AG10803 (cell line): ENCODE measurements around the gene CD2.
A peak's percentile ranks its signal among the peaks of the same experiment; 100 is the strongest.

Source experiments
- DNase-seq: peaks from one replicate; pipeline ENCODE4 v3.0.0; 2010; ENCODE audit warnings: low read depth
- H3K4me3 ChIP-seq: 2 replicates; pipeline ENCODE4 v1.5.1; 2011; ENCODE audit warnings: mild to moderate bottlenecking, low read length, control low read depth
- TF ChIP-seq, protein P1 (sequence below): conservative IDR thresholded peaks from 2 replicates; pipeline ENCODE4 v1.5.1; 2011; ENCODE audit warnings: mild to moderate bottlenecking, low read length, control low read depth, inconsistent platforms

CD2 gene

DNA sequence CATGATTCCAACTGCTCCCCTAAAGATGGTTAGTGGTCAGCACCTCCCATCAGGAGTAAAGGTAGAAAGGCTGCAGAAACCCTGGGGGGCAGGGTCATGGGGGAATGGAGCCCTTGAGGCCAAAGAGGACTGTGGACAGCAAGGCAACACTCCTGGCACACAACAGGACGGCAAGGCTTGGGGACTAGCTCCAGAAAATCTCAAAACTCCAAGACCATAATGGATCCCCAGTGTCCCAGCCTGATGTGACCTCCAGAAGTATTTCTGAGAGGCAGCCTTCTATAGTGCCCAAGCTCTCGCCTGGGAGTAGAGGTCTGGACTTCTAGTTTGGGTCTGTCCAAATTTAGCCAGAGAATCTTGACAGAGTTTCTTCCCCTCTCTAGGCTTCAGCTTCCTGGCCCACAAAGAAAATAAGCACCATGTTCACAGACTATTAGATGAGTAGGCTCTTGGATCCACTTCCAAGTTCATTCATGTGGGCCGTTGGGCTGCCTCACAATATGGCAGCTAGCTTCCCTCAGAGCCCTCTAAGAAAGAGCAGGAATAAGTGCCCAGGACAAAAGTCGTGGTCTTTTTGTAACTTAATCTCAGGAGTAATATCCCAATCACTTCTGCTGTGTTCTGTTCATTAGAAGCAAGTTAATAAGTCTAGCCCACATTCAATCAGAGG is 6.9 kb downstream of the CD2 start:
- H3K4me3 ChIP-seq = no peak overlapping the region
- TF ChIP-seq, protein P1, sequence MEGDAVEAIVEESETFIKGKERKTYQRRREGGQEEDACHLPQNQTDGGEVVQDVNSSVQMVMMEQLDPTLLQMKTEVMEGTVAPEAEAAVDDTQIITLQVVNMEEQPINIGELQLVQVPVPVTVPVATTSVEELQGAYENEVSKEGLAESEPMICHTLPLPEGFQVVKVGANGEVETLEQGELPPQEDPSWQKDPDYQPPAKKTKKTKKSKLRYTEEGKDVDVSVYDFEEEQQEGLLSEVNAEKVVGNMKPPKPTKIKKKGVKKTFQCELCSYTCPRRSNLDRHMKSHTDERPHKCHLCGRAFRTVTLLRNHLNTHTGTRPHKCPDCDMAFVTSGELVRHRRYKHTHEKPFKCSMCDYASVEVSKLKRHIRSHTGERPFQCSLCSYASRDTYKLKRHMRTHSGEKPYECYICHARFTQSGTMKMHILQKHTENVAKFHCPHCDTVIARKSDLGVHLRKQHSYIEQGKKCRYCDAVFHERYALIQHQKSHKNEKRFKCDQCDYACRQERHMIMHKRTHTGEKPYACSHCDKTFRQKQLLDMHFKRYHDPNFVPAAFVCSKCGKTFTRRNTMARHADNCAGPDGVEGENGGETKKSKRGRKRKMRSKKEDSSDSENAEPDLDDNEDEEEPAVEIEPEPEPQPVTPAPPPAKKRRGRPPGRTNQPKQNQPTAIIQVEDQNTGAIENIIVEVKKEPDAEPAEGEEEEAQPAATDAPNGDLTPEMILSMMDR = no peak

DNA sequence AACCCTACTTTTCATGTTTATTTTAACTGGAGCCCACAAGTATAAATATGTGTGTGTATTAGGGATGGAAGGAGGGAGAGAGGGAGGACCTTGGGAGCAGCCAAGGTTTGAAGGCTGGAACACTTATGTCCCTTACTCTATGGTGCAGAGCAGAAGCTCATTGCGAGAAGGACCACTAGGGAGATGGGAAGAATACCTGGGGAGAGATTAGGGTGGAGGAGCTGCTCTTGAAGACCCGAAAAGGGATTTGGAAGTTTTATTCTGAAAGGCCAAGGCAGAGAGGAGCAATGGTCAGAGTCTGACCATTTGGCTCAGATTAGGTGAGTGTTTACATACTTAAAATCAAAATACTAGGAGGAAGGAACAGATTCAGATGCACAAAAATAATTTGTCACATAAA is 8.1 kb downstream of the CD2 start:
- no peak for DNase-seq
- TF ChIP-seq, protein P1 = no peak
- no peak overlapping the region for H3K4me3 ChIP-seq

More for the DNA sequence above, 6.9 kb downstream of the CD2 start:
- DNase-seq = no peak

DNA sequence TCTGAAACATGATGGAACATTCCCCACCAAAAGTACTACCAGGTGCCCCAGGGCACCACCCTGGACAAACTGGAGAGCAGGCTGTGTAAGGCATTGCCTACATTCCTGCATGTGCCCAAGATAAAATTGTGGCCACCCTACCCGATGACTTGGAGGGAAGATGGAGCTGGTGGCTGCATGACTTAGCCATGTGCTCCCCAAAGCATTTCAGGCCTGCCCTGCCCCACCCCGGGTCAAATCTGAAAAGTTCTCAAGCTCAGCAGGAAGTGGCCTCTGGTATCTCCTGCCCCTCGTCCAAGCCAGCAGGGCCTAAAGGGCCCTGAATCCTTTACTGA is 8.5 kb downstream of the CD2 start:
- TF ChIP-seq, protein P1 = no peak
- no peak overlapping the region for H3K4me3 ChIP-seq
- DNase-seq = no peak

DNA sequence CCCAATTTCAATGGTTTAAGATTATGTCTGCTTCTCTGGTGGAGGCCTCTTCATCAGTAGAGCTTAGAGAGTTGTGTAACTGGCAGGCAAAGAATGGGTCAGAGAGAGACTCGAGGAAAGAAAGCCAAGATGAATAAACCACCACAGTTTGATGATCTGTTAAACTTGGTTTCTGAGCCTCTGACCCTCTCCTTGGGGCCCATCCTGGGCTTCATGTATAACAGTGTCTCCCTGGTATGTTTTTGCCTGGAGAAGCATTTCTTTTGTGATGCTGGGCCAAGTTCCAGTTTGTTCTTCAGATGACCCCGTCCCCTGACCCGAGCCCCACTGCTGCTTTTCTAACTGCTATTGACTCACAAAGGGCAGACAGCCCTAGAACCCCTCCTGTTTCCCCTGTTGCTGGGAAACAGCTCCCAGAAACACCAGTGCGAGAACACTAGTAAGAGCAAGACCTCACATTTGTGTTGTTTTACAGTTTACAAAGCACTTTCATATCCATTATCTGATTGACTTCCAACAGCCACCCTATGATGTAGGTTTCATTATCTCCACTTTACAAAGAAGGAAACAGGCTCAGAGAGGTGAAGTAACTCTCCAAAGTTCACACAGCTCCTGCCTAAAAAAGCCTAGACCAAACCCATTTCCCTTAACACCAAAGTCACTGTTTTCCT is 9.0 kb downstream of the CD2 start:
- TF ChIP-seq, protein P1 = no peak
- DNase-seq = no peak
- no peak overlapping the region for H3K4me3 ChIP-seq

DNA sequence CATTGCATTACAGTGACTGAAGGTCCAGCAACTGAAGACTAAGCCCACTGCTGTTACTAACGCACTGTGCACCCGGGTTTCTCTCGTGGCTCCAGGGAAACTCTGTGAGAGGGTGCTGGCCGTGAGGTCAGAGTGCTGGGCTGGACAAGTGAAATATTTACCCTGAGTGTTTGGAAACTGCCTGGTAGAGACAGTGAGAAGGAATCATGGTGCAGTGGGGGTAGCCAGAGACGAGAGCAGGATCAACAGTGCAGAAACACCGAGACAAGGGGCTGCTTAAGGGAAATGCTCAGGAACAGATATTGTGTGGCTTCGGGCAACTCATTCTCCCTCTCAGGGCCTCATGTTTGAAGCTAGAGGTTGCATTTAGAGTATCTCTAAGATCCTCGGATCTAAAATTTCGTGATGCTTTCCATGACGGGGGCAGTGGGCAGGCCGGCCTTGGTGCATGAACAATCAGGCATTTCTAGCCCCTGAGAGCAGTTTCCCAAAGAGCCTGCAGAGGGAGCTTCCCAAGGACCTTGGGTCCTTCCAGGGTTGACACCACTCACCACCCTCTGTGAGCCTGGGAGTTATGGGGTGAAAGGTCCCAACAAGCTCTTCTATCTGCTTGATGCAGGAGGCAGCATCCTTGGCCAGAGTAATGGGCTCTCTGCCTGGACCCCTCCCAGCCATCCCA is 9.7 kb downstream of the CD2 start:
- TF ChIP-seq, protein P1 = peak; percentile 52
- no peak overlapping the region for H3K4me3 ChIP-seq
- no peak for DNase-seq

DNA sequence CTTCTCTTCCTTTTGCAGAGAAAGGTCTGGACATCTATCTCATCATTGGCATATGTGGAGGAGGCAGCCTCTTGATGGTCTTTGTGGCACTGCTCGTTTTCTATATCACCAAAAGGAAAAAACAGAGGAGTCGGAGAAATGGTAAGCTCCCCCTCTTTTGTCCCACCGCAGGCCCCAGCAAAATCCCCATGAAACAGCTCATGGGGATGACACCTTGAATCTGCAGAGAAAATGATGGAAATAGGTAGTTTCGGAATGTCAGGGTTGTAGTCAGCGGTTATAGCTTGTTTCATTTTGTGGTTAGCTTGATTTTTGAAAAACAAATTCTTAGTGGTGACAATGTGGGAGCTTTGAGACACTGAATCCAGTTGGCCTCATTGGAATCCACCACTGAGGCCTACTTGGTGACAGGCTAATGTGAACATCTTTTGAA is 10.3 kb downstream of the CD2 start:
- no peak for DNase-seq

More for the DNA sequence above, 10.3 kb downstream of the CD2 start:
- TF ChIP-seq, protein P1 = no peak
- H3K4me3 ChIP-seq = no peak overlapping the region
